Measurements from ENCODE around the gene GPLD1.
"Not testable (repeated sequence)": the region's sequence is repeated elsewhere in the genome, so short reads cannot be mapped to it uniquely, and the experiment has no call there.

Gene GPLD1

DNA sequence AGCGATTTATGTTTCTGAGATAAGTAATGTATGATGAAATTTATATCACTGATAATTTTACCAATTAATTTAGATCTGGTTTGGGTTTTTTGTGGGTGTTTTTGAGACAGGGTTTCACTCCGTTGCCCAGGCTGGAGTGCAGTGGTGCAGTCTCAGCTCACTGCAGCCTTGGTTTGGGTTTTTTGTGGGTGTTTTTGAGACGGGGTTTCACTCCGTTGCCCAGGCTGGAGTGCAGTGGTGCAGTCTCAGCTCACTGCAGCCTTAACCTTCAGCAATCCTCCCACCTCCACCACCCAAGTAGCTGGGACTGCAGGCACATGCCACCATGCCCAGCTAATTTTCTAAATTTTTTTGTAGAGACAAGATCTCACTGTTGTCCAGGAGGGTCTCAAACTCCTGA lies 73.6 kb downstream of the GPLD1 start:
- no peak for ATAC-seq
- TF ChIP-seq ESRRG (CRISPR knock-in tag; IDR thresholded peaks at IDR 0.05) (no peak), CSDC2 (CRISPR knock-in tag; IDR thresholded peaks at IDR 0.05) (no peak), PPARA (CRISPR knock-in tag; IDR thresholded peaks at IDR 0.05; ENCODE audit: borderline replicate concordance) (no peak), ARNTL (CRISPR knock-in tag; IDR thresholded peaks at IDR 0.05; ENCODE audit: borderline replicate concordance, low read depth) (no peak), ZC3H10 (CRISPR knock-in tag; IDR thresholded peaks at IDR 0.05) (no peak), ZNF565 (CRISPR knock-in tag; conservative IDR thresholded peaks at IDR 0.05; ENCODE audit: low read depth) (no peak), SNAI2 (CRISPR knock-in tag; IDR thresholded peaks at IDR 0.05) (no peak), ZNF70 (CRISPR knock-in tag; IDR thresholded peaks at IDR 0.05) (no peak), RARB (CRISPR knock-in tag; IDR thresholded peaks at IDR 0.05) (no peak), ZFP30 (CRISPR knock-in tag; IDR thresholded peaks at IDR 0.05) (no peak), TCF4 (CRISPR knock-in tag; IDR thresholded peaks at IDR 0.05; ENCODE audit: borderline replicate concordance) (no peak), TOX (CRISPR knock-in tag; IDR thresholded peaks at IDR 0.05; ENCODE audit: borderline replicate concordance) (no peak)
- TF ChIP-seq, protein P1, sequence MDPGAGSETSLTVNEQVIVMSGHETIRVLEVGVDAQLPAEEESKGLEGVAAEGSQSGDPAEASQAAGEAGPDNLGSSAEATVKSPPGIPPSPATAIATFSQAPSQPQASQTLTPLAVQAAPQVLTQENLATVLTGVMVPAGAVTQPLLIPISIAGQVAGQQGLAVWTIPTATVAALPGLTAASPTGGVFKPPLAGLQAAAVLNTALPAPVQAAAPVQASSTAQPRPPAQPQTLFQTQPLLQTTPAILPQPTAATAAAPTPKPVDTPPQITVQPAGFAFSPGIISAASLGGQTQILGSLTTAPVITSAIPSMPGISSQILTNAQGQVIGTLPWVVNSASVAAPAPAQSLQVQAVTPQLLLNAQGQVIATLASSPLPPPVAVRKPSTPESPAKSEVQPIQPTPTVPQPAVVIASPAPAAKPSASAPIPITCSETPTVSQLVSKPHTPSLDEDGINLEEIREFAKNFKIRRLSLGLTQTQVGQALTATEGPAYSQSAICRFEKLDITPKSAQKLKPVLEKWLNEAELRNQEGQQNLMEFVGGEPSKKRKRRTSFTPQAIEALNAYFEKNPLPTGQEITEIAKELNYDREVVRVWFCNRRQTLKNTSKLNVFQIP (CRISPR knock-in tag; IDR thresholded peaks at IDR 0.05; ENCODE audit: borderline replicate concordance, low read depth) = no peak
- TF ChIP-seq, protein P2, sequence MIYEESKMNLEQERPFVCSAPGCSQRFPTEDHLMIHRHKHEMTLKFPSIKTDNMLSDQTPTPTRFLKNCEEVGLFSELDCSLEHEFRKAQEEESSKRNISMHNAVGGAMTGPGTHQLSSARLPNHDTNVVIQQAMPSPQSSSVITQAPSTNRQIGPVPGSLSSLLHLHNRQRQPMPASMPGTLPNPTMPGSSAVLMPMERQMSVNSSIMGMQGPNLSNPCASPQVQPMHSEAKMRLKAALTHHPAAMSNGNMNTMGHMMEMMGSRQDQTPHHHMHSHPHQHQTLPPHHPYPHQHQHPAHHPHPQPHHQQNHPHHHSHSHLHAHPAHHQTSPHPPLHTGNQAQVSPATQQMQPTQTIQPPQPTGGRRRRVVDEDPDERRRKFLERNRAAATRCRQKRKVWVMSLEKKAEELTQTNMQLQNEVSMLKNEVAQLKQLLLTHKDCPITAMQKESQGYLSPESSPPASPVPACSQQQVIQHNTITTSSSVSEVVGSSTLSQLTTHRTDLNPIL (CRISPR knock-in tag; IDR thresholded peaks at IDR 0.05; ENCODE audit: low read depth) = no peak
- TF ChIP-seq, protein P3, sequence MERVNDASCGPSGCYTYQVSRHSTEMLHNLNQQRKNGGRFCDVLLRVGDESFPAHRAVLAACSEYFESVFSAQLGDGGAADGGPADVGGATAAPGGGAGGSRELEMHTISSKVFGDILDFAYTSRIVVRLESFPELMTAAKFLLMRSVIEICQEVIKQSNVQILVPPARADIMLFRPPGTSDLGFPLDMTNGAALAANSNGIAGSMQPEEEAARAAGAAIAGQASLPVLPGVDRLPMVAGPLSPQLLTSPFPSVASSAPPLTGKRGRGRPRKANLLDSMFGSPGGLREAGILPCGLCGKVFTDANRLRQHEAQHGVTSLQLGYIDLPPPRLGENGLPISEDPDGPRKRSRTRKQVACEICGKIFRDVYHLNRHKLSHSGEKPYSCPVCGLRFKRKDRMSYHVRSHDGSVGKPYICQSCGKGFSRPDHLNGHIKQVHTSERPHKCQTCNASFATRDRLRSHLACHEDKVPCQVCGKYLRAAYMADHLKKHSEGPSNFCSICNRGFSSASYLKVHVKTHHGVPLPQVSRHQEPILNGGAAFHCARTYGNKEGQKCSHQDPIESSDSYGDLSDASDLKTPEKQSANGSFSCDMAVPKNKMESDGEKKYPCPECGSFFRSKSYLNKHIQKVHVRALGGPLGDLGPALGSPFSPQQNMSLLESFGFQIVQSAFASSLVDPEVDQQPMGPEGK (CRISPR knock-in tag; IDR thresholded peaks at IDR 0.05; ENCODE audit: borderline replicate concordance) = no peak
- TF ChIP-seq, protein P4, sequence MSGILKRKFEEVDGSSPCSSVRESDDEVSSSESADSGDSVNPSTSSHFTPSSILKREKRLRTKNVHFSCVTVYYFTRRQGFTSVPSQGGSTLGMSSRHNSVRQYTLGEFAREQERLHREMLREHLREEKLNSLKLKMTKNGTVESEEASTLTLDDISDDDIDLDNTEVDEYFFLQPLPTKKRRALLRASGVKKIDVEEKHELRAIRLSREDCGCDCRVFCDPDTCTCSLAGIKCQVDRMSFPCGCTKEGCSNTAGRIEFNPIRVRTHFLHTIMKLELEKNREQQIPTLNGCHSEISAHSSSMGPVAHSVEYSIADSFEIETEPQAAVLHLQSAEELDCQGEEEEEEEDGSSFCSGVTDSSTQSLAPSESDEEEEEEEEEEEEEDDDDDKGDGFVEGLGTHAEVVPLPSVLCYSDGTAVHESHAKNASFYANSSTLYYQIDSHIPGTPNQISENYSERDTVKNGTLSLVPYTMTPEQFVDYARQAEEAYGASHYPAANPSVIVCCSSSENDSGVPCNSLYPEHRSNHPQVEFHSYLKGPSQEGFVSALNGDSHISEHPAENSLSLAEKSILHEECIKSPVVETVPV (CRISPR knock-in tag; IDR thresholded peaks at IDR 0.05) = no peak
- TF ChIP-seq, protein P5, sequence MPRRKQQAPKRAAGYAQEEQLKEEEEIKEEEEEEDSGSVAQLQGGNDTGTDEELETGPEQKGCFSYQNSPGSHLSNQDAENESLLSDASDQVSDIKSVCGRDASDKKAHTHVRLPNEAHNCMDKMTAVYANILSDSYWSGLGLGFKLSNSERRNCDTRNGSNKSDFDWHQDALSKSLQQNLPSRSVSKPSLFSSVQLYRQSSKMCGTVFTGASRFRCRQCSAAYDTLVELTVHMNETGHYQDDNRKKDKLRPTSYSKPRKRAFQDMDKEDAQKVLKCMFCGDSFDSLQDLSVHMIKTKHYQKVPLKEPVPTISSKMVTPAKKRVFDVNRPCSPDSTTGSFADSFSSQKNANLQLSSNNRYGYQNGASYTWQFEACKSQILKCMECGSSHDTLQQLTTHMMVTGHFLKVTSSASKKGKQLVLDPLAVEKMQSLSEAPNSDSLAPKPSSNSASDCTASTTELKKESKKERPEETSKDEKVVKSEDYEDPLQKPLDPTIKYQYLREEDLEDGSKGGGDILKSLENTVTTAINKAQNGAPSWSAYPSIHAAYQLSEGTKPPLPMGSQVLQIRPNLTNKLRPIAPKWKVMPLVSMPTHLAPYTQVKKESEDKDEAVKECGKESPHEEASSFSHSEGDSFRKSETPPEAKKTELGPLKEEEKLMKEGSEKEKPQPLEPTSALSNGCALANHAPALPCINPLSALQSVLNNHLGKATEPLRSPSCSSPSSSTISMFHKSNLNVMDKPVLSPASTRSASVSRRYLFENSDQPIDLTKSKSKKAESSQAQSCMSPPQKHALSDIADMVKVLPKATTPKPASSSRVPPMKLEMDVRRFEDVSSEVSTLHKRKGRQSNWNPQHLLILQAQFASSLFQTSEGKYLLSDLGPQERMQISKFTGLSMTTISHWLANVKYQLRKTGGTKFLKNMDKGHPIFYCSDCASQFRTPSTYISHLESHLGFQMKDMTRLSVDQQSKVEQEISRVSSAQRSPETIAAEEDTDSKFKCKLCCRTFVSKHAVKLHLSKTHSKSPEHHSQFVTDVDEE (CRISPR knock-in tag; IDR thresholded peaks at IDR 0.05) = no peak

DNA sequence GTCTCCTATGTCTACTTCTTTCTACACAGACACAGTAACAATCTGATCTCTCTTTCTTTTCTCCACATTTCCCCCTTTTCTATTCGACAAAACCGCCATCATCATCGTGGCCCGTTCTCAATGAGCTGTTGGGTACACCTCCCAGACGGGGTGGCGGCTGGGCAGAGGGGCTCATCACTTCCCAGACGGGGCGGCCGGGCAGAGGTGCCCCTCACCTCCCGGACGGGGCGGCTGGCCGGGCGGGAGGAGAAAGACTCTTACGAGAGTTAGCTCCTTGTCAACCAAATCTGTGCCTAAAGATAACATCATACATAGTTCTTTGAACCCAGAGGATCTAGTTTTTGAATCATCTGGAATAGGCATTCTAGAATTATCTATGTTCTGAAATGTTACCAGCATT lies 74.8 kb downstream of the GPLD1 start:
- not testable (repeated sequence) for ATAC-seq

DNA sequence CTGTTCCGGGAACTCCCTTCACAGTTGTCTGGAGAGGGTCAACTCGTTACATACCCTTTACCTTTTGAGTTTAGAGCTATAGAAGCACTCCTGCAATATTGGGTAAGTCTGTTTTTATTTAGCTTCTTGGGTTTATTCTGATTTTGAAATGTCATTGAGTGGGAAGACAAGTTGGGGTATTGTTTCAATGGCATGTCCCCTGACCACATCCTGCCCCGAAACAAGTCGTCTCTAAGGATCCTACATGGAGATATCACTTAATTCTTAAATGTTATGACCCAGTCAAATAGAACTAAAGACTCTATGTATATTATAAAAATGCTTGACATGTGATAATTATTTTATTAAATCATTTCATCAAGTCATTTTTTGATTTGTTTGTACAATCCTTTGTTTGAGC lies 77.1 kb downstream of the GPLD1 start:
- ATAC-seq = no peak
- TF ChIP-seq ZNF565 (CRISPR knock-in tag; conservative IDR thresholded peaks at IDR 0.05; ENCODE audit: low read depth) (no peak), ZNF70 (CRISPR knock-in tag; IDR thresholded peaks at IDR 0.05) (no peak), ISL1 (CRISPR knock-in tag; IDR thresholded peaks at IDR 0.05) (no peak), BACH2 (CRISPR knock-in tag; IDR thresholded peaks at IDR 0.05; ENCODE audit: borderline replicate concordance) (no peak), ZFP30 (CRISPR knock-in tag; IDR thresholded peaks at IDR 0.05) (no peak), CSDC2 (CRISPR knock-in tag; IDR thresholded peaks at IDR 0.05) (no peak), TOX (CRISPR knock-in tag; IDR thresholded peaks at IDR 0.05; ENCODE audit: borderline replicate concordance) (no peak), TCF4 (CRISPR knock-in tag; IDR thresholded peaks at IDR 0.05; ENCODE audit: borderline replicate concordance) (no peak), ZC3H10 (CRISPR knock-in tag; IDR thresholded peaks at IDR 0.05) (no peak), ARNTL (CRISPR knock-in tag; IDR thresholded peaks at IDR 0.05; ENCODE audit: borderline replicate concordance, low read depth) (no peak)
- TF ChIP-seq, protein P4 (CRISPR knock-in tag; IDR thresholded peaks at IDR 0.05) = no peak
